Amygdala (tissue), 56 donors: ENCODE results near the gene MAP2K7.
"Not testable (repeated sequence)": the region's sequence is repeated elsewhere in the genome, so short reads cannot be mapped to it uniquely, and the experiment has no call there.

Experiments
- DNase-seq, 56 donors: peaks; one replicate each; lab custom pipeline; 2025; lab: John Stamatoyannopoulos, UW

MAP2K7 gene

DNA sequence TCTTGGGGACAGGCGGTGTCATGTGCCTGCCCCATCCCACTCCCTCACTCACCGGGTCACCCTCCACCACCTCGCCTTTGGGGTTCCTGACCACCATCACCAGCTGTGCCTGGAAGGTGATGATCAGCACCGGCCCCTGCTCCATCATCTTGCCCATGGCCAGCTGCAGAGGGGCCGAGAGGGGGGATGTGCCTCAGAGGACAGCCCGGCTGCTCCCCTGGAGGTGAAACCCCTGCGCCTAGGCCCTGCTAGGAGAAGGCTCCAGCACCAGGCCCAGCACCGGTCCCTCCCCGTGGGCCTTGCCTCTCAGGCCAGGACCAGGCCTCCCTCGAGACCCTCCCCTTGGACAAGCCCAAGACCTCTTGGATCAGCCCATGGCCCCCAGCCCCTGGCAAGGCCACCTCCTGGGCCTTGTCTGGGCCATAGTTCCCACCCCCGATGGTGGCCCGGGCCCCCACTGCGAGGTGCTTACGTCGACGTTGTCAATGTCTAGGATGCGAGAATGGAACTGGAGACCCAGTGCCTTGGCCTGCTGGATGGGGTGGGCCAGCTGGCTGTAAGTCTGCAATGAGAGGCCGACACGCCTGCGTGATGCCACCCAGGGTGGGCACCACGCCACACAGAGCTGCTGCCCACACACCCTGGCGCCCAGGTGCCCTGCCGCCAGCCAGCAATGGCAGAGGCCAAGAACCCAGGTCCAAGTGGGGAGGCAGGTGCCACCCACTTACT, 24.1 kb downstream of the MAP2K7 start:
- DNase-seq: peak in 1 of 56 donors; percentile 12

DNA sequence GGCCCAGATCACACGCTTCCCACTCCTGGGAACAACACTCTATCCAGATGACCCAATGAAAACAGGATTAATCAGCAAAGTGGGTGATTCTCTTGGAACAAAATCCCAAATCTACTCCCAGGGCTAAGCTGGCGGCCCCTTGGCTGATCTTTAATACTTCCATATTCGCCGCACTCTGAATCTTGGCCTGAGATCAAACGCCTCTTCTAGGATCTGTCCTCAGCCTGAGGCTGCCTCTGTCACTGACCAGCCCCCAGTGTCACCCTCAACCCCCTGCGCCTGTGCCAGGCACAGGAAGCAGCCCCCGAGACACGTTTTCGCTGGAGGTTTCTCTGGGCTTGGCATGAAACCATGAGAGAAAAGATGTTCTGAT, 24.6 kb downstream of the MAP2K7 start:
- no peak for DNase-seq

DNA sequence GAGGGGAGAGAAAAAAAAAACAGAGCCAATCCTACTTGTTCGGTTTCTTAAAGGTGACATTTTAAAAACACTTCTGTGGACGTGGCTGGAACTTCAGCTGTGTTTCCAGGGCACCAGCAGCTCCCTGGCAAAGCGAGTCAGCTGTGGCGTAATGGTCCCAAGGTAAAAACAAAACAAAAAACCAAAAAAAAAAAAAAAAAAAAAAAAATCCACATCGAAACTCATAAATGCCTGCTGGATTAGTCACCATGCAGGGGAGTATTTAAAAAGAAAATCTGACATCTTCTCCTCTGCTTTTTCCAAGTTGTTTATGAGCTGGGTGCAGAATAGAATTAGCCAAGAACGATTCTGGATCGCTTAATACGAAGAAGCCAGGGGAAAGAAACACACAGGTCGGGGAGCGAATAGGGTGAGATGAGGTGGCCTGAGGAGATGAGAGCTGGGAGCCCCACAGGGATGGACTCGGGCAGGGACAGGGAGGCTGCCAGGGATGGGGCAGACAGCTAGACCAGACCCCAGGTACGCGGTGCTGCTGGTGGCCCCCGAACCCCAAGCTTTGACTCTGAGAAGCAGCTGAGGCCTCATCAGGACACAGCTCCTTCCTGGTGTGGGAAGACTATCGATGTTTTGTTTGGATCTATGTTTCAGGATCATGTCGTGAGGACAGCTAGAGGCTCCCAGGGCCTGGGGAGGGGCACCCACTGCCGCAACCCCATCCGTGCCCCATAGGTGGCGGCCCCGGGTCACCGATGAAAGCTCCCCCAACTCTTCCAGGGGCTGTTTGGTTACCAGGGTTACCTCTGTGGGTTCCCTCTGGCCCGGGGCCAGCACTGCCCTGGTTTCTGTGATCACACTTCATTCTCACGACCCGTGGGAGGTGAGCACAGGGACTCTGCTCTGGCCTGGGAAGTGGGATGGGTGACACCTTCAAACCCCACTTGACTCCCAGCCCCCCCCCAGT, 25.3 kb downstream of the MAP2K7 start:
- DNase-seq: peak in 4 of 56 donors; percentile 7 to 33 (median 16)

DNA sequence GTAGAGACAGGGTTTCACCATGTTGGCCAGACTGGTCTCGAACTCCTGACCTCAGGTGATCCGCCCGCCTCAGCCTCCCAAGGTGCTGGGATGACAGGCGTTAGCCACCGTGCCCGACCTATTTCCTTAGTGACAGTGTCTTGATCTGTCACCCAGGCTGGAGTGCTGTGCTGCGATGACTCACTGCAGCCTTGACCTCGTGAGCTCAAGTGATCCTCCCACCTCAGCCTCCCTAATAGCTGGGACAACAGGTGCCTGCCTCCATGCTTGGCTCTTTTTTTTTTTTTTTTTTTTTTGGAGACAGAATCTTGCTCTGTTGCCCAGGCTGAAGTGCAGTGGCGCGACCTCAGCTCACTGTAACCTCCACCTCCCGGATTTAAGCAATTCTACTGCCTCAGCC, 26.4 kb downstream of the MAP2K7 start:
- not testable (repeated sequence) for DNase-seq

DNA sequence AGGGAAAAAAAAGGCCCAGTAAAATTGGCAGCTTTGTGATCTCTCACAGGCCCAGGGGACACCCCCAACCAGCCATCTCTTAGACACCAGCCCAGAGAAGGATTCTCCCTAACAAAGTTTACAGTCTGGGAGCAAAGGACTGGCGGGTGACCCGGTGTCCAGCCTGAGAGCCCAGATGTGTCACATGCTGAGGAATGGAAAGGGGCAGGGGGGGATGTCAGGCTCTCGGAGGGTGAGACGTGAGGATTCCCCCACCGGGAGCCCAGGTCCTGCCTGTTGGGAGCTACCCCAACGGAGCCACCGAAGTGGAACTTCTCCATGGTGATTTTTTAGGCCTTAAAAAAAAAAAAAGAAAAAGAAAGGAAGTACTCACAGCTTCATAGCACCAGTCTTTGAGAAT, 27.1 kb downstream of the MAP2K7 start:
- peak in 1 of 56 donors; percentile 20 for DNase-seq

DNA sequence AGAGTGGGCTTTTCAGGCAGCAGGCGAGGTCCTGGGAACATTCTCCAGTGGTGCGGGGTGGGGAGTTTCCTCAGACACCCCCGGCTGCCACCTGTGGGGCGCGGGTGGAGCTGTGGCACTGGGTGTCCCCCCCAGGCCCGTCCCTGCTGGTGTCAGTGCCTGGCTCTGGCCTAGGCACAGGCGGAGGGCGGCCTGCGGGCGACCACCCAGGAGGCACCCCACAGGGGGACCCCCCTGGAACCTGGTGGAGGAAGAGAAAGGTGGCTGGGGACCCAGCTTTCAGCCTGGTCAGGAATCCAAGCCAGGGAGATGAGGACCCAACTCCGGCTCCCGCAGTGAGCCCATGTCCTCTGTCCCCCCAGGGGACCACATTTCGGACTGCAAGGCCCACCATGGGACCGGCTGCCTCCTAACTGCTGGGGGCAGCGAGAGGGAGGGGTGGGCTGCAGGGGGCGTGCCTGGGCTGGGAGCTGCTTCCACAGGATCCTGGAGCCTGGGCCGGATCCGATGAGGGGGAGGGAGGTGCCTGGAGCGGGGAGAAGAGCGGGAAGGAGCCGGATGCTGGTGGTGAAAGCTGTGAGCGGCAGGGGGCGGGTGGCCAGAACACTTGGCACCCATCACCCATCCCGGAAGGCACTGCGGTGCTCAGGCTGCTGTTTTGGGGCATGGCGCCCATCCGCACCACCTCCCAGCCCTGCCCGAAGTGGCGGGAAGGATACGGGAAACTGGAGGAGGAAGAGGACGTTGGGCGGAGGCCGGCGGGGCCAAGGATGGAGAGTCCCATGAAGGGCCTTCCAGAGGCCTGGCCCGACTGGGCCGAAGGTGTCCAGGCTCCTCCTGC, 27.8 kb downstream of the MAP2K7 start:
- peak in 6 of 56 donors; percentile 10 to 24 (median 16) for DNase-seq

DNA sequence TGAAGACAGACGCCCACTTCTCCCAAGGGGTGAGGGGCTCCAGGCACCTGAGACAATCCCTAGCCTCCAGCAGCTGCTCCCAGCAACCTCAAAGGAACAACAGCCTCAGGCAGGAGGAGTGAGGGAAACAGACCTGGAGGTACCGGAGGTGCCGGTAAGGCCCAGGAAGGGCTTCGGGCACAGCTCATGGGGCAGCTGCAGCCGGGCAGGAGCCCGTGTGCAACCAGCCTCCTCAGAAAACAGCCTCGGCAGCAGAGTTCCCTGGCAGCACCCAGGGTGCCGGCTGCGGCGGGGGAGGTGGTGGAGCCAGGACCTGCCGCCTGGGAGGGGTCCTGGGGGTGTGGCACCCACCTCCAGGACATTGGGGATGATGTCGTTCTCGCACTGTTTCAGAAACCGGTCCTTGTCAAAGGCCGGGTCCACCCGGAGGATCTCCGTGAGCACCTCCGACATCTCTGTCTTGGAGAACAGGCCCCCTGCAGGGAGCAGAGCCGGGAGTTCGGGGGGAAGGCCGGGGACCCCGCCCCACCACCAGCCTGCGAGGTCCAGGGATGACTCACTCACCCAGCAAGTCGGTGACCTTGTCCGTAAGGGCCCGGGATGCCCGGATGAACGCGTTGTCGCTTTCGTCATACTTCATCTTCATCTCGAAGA, 28.7 kb downstream of the MAP2K7 start:
- DNase-seq: no peak

DNA sequence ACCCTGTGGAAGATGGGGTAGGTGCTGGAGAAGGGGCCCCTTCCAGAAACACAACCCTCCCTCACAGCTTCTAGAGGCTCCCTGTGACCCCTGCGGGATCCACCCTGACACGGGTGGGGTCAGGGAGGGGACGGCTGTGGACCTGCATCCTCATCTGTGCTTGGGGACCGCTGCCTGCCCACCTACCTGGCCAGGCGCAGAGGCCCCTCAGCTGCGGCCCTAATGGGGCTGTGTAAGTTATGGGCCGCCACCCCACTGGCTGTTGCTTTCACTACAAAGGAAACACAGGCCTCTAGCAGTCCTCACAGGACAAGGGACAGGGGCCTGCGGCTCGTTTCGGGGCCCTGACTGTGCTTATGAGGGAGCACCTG, 29.2 kb downstream of the MAP2K7 start:
- no peak for DNase-seq

DNA sequence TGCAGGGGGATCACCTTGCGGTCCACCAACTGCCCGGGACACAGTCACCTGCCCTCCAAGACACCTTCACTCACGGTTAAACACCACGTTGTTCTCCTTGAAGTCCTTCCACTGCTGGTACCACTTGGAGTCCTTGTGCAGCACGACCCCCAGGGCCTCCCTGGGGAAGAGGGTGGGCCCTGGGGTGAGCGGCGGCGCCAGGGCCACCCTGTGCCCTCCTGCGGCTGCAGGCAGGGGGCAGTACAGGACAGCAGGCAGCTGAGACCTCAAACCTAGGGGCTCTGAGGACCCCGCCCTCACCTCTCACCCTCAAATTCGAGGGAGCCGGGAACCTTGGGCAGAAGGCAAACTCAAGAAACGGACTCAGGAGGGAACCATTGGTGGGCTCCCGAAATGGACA, 29.7 kb downstream of the MAP2K7 start:
- DNase-seq: no peak

DNA sequence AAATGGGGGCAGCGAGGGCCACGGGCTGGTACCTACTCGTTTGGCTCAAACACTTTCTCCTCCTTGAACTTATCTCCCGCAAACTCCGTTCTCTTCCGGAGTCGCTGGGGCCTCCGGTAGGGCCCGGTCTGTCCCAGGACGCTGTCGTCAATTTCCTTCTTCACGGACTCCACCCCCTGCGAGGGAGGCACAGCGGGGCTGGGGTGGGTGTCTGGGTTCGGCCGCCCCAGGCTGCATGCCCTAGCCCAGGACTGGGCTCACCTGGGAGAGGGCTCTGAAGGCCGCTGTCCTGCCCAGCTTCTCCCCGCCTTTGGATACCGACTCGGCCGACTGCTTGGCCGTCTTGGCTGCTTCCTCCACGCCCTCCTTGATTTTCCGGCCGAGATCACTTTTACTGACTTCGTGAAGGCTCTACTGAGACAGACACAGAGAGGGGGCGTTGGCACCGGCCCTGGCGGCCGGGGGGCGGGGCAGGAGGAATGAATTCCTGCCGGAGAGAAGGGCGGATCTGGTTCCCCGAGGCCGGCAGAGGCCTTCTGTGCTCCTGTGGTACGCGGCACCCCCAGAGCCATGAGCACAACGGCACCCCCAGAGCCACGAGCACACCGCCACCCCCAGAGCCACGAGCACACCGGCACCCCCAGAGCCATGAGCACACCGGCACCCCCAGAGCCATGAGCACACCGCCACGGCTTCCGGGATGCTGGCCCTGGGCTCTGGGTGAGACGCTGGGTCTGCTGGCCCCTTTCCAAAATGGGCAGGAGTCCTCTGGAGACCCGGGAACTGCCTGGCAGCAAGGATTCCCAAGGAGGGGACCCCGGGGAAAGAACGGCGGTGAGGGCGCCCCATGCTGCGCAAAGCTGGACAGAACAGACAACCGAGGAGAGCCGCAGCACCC, 30.4 kb downstream of the MAP2K7 start:
- DNase-seq: no peak

DNA sequence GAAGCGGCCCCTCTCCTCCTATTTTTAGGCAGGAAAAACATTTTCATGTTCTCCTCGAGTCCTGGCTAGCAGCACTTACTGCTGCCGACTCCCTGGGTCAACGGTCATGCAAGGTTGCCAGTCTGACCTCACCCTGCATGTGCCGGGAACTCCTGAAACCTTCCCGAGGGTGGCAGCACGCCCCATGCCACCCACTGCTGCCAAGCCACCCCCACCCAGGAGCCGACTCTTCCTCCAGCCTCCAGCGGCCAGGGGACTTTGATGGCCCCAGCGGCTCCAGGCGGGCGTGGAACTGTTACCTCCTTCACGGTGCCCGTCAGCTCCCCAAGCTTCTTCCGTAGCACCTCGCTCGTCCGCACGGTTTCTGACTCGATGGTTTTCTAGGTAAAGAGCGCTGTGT, 31.1 kb downstream of the MAP2K7 start:
- DNase-seq: no peak

DNA sequence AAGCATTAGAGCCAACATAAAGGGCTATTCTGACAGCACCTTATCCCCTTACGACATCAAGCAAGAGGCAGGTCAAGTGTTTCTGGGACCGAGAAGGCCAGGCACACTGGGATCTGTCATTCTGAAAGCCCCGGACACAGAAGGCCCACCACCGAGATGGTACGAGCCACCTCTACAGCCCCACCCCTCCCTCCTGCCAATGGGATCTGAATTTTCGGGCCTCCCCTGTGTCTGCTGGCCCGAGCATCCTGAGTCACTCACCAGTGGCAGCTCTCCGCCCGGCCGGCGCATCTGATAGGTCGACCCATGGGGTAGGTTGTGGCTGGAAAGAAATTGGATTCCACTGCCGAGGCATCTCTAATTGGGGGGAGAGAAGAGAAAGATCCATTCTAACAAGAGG, 37.2 kb downstream of the MAP2K7 start:
- DNase-seq: no peak

DNA sequence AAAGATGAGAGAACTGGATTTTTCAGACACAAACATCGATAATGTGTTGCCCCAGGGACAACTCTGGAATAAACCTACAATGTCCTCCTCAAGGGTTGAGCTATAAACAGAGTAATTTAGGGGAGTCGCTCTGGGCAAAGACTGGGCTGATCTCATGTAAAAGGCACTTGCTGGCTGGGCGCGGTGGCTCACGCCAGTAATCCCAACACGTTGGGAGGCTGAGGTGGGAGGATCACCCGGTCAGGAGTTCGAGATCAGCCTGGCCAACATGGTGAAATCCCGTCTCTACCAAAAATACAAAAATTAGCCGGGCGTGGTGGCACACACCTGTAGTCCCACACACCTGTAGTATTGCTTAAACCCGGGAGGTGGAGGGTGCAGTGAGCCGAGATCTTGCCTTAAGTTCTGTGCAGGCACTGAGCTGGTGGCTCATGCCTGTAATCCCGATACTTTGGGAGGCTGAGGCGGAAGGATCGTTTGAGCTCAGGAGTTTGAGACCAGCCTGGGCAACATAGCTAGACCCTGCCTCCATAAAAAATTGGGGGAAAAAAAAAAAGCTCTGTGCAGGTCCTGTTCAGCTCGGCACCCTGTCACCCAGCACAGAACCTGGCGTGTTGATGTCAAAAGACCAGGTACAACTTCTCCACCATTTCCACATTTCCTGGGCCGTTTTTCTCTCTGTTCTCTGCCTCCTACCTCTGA, 38.4 kb downstream of the MAP2K7 start:
- no peak for DNase-seq

DNA sequence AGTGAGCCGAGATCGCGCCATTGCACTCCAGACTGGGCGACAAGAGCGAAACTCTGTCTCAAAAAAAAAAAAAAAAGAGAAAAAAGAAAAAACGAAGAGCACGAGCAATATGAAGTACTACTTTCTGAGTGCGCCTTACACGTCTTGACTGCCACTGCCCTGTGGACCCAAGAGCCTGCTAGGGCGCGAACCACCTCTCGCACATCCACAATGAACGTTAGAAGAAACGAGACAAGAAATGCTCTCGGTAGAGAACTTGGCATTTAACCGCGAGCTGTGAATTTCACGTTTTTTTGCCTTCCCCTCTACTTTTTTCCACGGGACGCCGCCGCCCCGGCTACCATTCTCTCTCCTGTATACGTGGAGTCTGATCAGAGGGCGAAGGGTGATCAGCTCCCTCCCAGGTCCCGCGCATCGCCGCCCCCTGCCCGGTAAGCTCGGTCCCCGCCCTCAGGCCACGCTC, 39.3 kb downstream of the MAP2K7 start:
- no peak for DNase-seq

DNA sequence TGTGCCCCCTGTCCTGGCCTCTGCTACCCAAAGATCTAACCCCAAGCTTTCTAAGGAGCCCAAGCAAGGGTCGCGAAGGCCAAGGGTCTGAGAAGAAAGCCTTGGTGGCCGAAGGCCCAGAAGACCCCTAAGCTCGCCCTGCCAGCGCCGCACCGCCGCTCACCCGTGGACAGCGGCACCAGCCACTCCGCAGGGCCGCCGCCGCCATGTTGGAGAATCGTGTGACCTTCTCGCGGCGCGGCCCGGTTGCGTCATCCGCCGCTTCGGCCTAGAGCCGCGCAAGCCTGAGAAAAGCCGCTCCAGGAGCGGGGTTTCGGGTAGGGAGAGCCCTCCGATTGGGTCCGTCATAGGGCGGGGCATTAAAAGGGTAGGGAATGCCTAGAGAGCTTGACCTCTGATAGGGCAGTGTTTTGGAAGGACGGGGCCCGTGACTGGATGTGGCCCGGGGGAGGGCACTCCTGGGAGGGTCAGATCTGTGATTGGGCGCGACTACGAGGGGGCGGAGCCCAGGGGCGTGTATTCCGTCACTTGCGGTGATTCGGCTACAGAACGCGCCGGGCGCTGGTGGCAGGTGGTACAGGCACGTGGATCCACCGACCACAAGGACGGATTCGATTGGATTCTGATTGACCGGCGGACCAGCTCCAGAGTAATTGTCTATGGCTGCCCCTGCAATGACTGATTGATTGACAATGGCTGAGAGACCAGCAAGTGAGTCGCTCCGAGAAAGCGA, 39.9 kb downstream of the MAP2K7 start, which contains the start of gene TIMM44:
Gene TIMM44, minus strand, starts transcription at position 223 of the 733 bp plus-strand sequence. Its CDS starts 15 bp downstream, at position 208.
- DNase-seq: peak; percentile 82 to 100 (median 99)

DNA sequence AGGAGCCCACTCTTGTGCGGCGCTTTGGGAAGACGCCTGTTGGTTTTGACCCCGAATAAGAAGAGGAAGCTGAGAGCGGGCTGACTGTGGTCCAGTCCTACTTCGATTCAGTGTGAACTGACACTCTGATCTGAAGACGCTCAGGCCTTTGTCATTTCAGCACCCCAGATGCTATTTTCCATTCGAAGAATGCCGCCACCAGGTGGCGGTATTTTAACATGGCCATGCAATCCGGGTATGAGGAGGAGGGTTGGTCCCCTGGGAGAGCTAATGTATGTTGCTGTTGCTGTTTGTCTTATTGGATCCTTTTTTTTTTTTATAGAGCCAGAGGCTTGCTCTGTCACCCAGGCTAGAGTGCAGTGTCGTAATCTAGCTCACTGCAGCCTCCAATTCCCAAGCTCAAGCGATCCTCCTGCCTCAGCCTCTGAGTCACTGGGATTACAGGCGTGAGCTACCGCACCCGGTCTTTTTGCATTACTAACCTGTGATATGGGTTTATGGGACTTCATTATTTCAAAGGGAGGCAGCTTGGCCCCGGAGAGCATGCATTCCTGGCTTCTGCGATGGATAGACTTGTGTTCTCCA, 40.6 kb downstream of the MAP2K7 start:
- DNase-seq: peak in 54 of 56 donors; percentile 37 to 95 (median 76)

DNA sequence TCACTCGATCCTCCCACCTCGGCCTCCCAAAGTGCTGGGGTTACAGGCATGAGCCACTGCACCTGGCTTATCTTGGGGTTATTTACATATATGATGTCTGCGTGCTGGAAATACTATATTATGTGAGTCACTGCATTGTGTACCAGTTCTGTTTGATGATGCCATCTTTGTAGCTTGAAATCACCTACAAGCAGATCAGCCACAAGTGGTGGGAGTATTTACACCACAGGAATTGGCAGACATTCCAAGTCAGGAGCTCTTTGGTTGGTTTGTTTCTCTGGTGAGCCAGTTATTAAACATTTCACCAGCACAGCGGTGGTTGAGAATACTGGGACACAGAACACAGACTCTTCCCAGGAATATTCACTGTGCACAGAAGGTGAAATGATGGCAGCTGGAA, 44.3 kb downstream of the MAP2K7 start:
- peak in 2 of 56 donors; percentile 11 to 28 for DNase-seq
